Neural cell (in vitro differentiated cells): ENCODE results near the gene RNF26. TPM values are rescaled to one million over a fixed set of nuclear protein-coding genes. Genes with fewer than 3 reads are reported as not detected.

Experiments
- H2AFZ ChIP-seq: fragments of 200-600, 300-800 bp; sonication (generic), shearing (Covaris generic); 2 replicates; pipeline ENCODE4 v1.6.0; 2014; ENCODE audit warnings: low read depth, mild to moderate bottlenecking, antibody characterized with exemption, low read length, moderate library complexity
- H3F3A ChIP-seq: fragments of 200-600 bp; shearing (Covaris generic); 2 replicates; pipeline ENCODE4 v1.6.1; 2016; ENCODE audit warnings: mild to moderate bottlenecking, moderate library complexity, mixed read lengths, antibody characterized with exemption, low read length; ENCODE audit not compliant: insufficient read depth, poor library complexity, severe bottlenecking
- H3K27ac ChIP-seq: fragments of 200-600, 300-800 bp; sonication (generic), shearing (Covaris generic); 2 replicates; pipeline ENCODE4 v1.5.1; 2014; ENCODE audit warnings: mild to moderate bottlenecking, low read length, moderate library complexity
- H3K27me3 ChIP-seq: fragments of 300-800, 200-600 bp; sonication (generic), shearing (Covaris generic); 2 replicates; pipeline ENCODE4 v1.6.0; 2014; ENCODE audit warnings: mild to moderate bottlenecking, low read depth, low read length, moderate library complexity; ENCODE audit not compliant: insufficient read depth
- H3K36me3 ChIP-seq: fragments of 300-800, 200-600 bp; sonication (generic), shearing (Covaris generic); 2 replicates; pipeline ENCODE4 v1.5.1; 2014; ENCODE audit warnings: mild to moderate bottlenecking, antibody characterized with exemption, low read length, moderate library complexity; ENCODE audit not compliant: insufficient read depth
- H3K4me2 ChIP-seq: fragments of 300-800, 200-600 bp; sonication (generic), shearing (Covaris generic); 2 replicates; pipeline ENCODE4 v1.6.0; 2014; ENCODE audit warnings: mild to moderate bottlenecking, low read length
- H3K4me3 ChIP-seq: fragments of 300-800, 200-600 bp; sonication (generic), shearing (Covaris generic); 2 replicates; pipeline ENCODE4 v1.5.1; 2014; ENCODE audit warnings: mild to moderate bottlenecking, low read length, moderate library complexity
- H3K79me2 ChIP-seq: fragments of 200-600 bp; shearing (Covaris generic); replicated peaks from 2 replicates; pipeline ENCODE4 v1.6.0; 2014; ENCODE audit warnings: mild to moderate bottlenecking, low read length, moderate library complexity; ENCODE audit not compliant: insufficient read depth
- H3K9ac ChIP-seq: fragments of 300-800, 200-600 bp; sonication (generic), shearing (Covaris generic); 2 replicates; pipeline ENCODE4 v1.6.1; 2016; ENCODE audit warnings: mild to moderate bottlenecking, low read length, mixed read lengths
- H3K9me2 ChIP-seq: fragments of 200-600 bp; shearing (Covaris generic); 2 replicates; pipeline ENCODE4 v1.6.1; 2016; ENCODE audit warnings: mild to moderate bottlenecking, low read length, mixed read lengths; ENCODE audit not compliant: insufficient read depth
- H3K9me3 ChIP-seq: fragments of 200-600, 300-800 bp; sonication (generic), shearing (Covaris generic); 2 replicates; pipeline ENCODE4 v1.6.1; 2016; ENCODE audit warnings: mild to moderate bottlenecking, mixed run types, low read length, moderate library complexity, mixed read lengths
- H4K20me1 ChIP-seq: fragments of 200-600 bp; shearing (Covaris generic); 2 replicates; pipeline ENCODE4 v1.6.1; 2016; ENCODE audit warnings: mild to moderate bottlenecking, mixed run types; ENCODE audit not compliant: insufficient read depth
- EP300 ChIP-seq: fragments of 450-650 bp; conservative IDR thresholded peaks from 2 replicates; pipeline ENCODE4 v1.6.1; 2014; ENCODE audit warnings: antibody characterized with exemption, mild to moderate bottlenecking, moderate library complexity; ENCODE audit not compliant: poor library complexity, severe bottlenecking
- EZH2 ChIP-seq: fragments of 200-600, 300-800 bp; shearing (Covaris generic), sonication (generic); IDR thresholded peaks from 2 replicates; pipeline ENCODE4 v1.6.1; 2014; ENCODE audit warnings: antibody characterized with exemption, low read length, borderline replicate concordance, mild to moderate bottlenecking; ENCODE audit not compliant: insufficient read depth, poor library complexity, severe bottlenecking
- MXI1 ChIP-seq: fragments of 450-650 bp; conservative IDR thresholded peaks from 2 replicates; pipeline ENCODE4 v1.6.1; 2014; ENCODE audit warnings: antibody characterized with exemption, mild to moderate bottlenecking; ENCODE audit not compliant: poor library complexity, severe bottlenecking
- POLR2AphosphoS5 ChIP-seq: IDR thresholded peaks from 2 replicates; pipeline ENCODE4 v1.6.1; 2012
- RAD21 ChIP-seq: fragments of 450-650 bp; conservative IDR thresholded peaks from 2 replicates; pipeline ENCODE4 v1.6.1; 2014; ENCODE audit warnings: antibody characterized with exemption, mild to moderate bottlenecking, moderate library complexity
- SMC3 ChIP-seq: fragments of 450-650 bp; conservative IDR thresholded peaks from 2 replicates; pipeline ENCODE4 v1.6.1; 2014; ENCODE audit warnings: antibody characterized with exemption, mild to moderate bottlenecking, moderate library complexity; ENCODE audit not compliant: poor library complexity
- TAF1 ChIP-seq: IDR thresholded peaks from 2 replicates; pipeline ENCODE4 v1.6.1; 2012; ENCODE audit warnings: low read depth
- polyA plus RNA-seq: library from polyadenylated mRNA; depleted of rRNA; stranded (reverse); fragments of >200 nt; gene quantifications from 2 replicates; pipeline ENCODE4 v1.2.3, GENCODE V29; 2014
- TF ChIP-seq, protein P1 (sequence below): IDR thresholded peaks from 2 replicates; pipeline ENCODE4 v1.6.1; 2012; ENCODE audit warnings: borderline replicate concordance
- TF ChIP-seq, protein P2 (sequence below): fragments of 450-650 bp; IDR thresholded peaks from 2 replicates; pipeline ENCODE4 v1.5.1; 2014; ENCODE audit warnings: antibody characterized with exemption, mild to moderate bottlenecking, moderate library complexity; ENCODE audit not compliant: poor library complexity, severe bottlenecking

The RNF26 gene
- polyA plus RNA-seq, 1 donor from 2014 or later: 2.6 TPM

DNA sequence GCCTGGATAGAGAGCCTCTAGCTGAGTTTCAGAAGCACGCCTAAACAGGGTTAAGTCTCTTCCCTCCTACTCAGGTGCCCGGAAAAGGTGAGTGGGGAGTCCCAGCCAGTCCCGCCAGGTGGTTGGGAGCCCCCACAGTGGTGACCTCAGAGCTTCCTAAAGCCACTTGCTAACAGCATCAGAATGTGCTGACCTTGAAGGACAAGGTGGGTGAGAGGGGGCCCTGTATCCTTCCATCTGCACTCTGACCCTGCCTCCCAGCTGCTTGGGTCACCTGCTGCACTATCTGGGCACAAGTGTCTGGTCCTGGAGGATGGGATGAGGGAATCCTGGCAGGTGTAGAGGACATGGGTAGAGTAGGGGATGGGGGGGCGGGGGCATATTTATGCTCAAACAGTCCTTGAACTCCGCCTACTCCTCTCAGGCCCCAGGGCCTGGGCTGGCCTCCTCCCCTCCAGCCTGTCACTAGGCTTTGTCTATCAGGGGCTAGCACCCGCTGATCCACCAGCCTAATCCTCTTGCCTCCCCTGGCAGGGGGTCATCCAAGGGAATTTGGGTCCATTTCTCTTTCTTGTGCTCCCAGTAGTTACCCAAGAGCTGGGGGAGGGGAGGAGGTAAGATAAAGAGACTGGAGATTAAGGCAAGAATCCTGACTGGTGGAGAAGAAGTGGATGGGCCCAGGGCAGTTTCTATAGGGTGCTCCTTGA is 43.8 kb downstream of the RNF26 start:
- no peak overlapping the region for H3K4me2 ChIP-seq
- no peaks in the 10 kb centered on the region for H3K36me3 ChIP-seq
- no peak overlapping the region for H3K27ac ChIP-seq
- no peaks in the 10 kb centered on the region for H4K20me1 ChIP-seq
- no peaks in the 10 kb centered on the region for H3K79me2 ChIP-seq
- H3K27me3 ChIP-seq: peaks cover 11% of the 10 kb centered on the region
- TF ChIP-seq EZH2 (no peak), RAD21 (no peak)
- H3K9me3 ChIP-seq: no peaks in the 10 kb centered on the region
- no peaks in the 10 kb centered on the region for H3K9me2 ChIP-seq
- H3F3A ChIP-seq: no peaks in the 10 kb centered on the region
- H3K4me3 ChIP-seq: no peak overlapping the region
- no peak overlapping the region for H3K9ac ChIP-seq
- H2AFZ ChIP-seq: no peak overlapping the region

DNA sequence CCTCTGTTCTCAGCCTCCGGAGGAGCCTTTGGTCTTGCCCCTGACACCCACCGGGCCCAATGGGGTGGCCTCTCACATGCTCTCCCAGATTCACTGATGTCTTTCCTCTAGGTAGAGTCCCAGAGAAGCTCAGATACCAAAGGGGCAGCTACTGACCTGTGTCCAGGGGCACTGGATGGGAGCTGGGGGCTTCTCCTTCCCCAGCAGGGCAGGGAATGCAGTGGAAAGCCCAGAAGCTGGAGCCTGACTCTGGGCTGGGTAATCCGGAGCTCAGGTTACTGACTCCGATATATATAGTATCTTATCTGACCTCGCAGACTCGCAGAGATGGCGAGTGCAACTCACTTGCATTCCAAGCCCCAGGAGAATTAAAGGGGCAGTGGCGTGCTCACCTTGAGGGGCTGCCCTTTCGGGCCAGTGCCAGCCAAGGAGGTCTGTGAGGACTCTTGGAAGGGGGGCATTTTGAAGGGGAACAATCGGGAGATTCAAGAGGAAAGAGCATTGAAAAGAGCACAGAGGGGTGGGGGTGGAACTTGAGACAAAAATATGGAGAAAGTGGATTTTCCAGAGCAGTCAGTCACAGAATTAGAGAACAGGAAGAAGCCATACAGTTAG is 44.6 kb downstream of the RNF26 start:
- H2AFZ ChIP-seq: no peak overlapping the region

More for the DNA sequence above, 44.6 kb downstream of the RNF26 start:
- TF ChIP-seq TAF1 (no peak), SMC3 (no peak), POLR2AphosphoS5 (no peak), EP300 (no peak), MXI1 (no peak), EZH2 (no peak), RAD21 (no peak)
- TF ChIP-seq, protein P1, sequence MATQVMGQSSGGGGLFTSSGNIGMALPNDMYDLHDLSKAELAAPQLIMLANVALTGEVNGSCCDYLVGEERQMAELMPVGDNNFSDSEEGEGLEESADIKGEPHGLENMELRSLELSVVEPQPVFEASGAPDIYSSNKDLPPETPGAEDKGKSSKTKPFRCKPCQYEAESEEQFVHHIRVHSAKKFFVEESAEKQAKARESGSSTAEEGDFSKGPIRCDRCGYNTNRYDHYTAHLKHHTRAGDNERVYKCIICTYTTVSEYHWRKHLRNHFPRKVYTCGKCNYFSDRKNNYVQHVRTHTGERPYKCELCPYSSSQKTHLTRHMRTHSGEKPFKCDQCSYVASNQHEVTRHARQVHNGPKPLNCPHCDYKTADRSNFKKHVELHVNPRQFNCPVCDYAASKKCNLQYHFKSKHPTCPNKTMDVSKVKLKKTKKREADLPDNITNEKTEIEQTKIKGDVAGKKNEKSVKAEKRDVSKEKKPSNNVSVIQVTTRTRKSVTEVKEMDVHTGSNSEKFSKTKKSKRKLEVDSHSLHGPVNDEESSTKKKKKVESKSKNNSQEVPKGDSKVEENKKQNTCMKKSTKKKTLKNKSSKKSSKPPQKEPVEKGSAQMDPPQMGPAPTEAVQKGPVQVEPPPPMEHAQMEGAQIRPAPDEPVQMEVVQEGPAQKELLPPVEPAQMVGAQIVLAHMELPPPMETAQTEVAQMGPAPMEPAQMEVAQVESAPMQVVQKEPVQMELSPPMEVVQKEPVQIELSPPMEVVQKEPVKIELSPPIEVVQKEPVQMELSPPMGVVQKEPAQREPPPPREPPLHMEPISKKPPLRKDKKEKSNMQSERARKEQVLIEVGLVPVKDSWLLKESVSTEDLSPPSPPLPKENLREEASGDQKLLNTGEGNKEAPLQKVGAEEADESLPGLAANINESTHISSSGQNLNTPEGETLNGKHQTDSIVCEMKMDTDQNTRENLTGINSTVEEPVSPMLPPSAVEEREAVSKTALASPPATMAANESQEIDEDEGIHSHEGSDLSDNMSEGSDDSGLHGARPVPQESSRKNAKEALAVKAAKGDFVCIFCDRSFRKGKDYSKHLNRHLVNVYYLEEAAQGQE: no peak
- TF ChIP-seq, protein P2, sequence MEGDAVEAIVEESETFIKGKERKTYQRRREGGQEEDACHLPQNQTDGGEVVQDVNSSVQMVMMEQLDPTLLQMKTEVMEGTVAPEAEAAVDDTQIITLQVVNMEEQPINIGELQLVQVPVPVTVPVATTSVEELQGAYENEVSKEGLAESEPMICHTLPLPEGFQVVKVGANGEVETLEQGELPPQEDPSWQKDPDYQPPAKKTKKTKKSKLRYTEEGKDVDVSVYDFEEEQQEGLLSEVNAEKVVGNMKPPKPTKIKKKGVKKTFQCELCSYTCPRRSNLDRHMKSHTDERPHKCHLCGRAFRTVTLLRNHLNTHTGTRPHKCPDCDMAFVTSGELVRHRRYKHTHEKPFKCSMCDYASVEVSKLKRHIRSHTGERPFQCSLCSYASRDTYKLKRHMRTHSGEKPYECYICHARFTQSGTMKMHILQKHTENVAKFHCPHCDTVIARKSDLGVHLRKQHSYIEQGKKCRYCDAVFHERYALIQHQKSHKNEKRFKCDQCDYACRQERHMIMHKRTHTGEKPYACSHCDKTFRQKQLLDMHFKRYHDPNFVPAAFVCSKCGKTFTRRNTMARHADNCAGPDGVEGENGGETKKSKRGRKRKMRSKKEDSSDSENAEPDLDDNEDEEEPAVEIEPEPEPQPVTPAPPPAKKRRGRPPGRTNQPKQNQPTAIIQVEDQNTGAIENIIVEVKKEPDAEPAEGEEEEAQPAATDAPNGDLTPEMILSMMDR: no peak
- H3K9me2 ChIP-seq: no peaks in the 10 kb centered on the region
- H3F3A ChIP-seq: no peaks in the 10 kb centered on the region
- no peak overlapping the region for H3K9ac ChIP-seq
- no peak overlapping the region for H3K27ac ChIP-seq
- H3K4me2 ChIP-seq: no peak overlapping the region
- H4K20me1 ChIP-seq: no peaks in the 10 kb centered on the region
- peaks cover 13% of the 10 kb centered on the region for H3K27me3 ChIP-seq
- no peaks in the 10 kb centered on the region for H3K79me2 ChIP-seq
- H3K36me3 ChIP-seq: no peaks in the 10 kb centered on the region
- H3K9me3 ChIP-seq: no peaks in the 10 kb centered on the region
- H3K4me3 ChIP-seq: no peak overlapping the region
